ENCODE data around the gene MALT1. TPM values are rescaled to one million over a fixed set of nuclear protein-coding genes. Genes with fewer than 3 reads are reported as not detected.

MALT1 gene
- total RNA-seq: 10 to 100 TPM; 17.1 to 22.4 (median 18.4) TPM
- 10 to 100 TPM in 1 of 3 donors, 1 to 10 TPM in 2; 5.3 to 13.5 (median 5.4) TPM for polyA plus RNA-seq

- Histone ChIP-seq H3K36me3 (no peaks in the 10 kb centered on the region), H3K9me3 (no peaks in the 10 kb centered on the region), H3K4me1 (peaks cover 0 to 22% (median 16%) of the 10 kb centered on the region in 4 donors), H3K27ac (peak within 1 kb of the TSS; percentile 91 to 98 (median 95)), H3K27me3 (no peaks in the 10 kb centered on the region), H3K4me3 (peak within 1 kb of the TSS; percentile 42 to 83 (median 70))
- WGBS, 2 donors: 1% methylated on average over 60 of the region's 60 CpGs
- DNase-seq: peak; percentile 96
- intact Hi-C loops (cut with DNase I): loop anchor here (2.0 to 10.0 kb wide), 5 partner anchors 91 to 486 kb away; no protein-coding TSS in a partner anchor
- no peak for TF ChIP-seq EP300 (IDR thresholded peaks at IDR 0.05)
- peak in 1 of 2 donors; percentile 52 for TF ChIP-seq POLR2A (IDR thresholded peaks at IDR 0.05)
- no peak for TF ChIP-seq CTCF (IDR thresholded peaks at IDR 0.05)
- peak; percentile 69 to 95 (median 86) for TF ChIP-seq POLR2AphosphoS5 (IDR thresholded peaks at IDR 0.05)
Observed at GRCh38 chr18:58671111-58671631, at the start of gene MALT1. TSS of gene MALT1 (plus strand) at chr18:58671465. CDS start at chr18:58671644, 179 bp downstream.

- Histone ChIP-seq H3K36me3 (no peaks in the 10 kb centered on the region), H3K9me3 (no peaks in the 10 kb centered on the region), H3K27ac (no peak overlapping the region), H3K4me3 (no peak overlapping the region), H3K27me3 (no peaks in the 10 kb centered on the region), H3K4me1 (peaks cover 0 to 7% (median 5%) of the 10 kb centered on the region in 4 donors)
- no peak for TF ChIP-seq POLR2AphosphoS5 (IDR thresholded peaks at IDR 0.05)
- no peak for TF ChIP-seq CTCF (IDR thresholded peaks at IDR 0.05)
- TF ChIP-seq EP300 (IDR thresholded peaks at IDR 0.05): no peak
- TF ChIP-seq POLR2A (IDR thresholded peaks at IDR 0.05): no peak
- DNase-seq: no peak
- 92 to 94% methylated on average over 6 of the region's 6 CpGs for WGBS, 2 donors
- intact Hi-C loops (cut with DNase I): no loop called here
Observed at GRCh38 chr18:58624011-58624410, 47.3 kb upstream of the MALT1 start.

GRCh38 chr18:58625839-58626238 is 45.4 kb upstream of the MALT1 start:
- TF ChIP-seq EP300 (IDR thresholded peaks at IDR 0.05) (no peak), POLR2AphosphoS5 (IDR thresholded peaks at IDR 0.05) (no peak)
- intact Hi-C loops (cut with DNase I): no loop called here
- no peaks in the 10 kb centered on the region for H3K36me3 ChIP-seq
- H3K27me3 ChIP-seq: no peaks in the 10 kb centered on the region
- no peak for DNase-seq
- no peaks in the 10 kb centered on the region for H3K9me3 ChIP-seq
- no peak overlapping the region for H3K4me3 ChIP-seq
- no peak overlapping the region for H3K27ac ChIP-seq
- 92 to 93% methylated on average over 10 of the region's 10 CpGs for WGBS, 2 donors
- H3K4me1 ChIP-seq: peaks cover 0 to 14% (median 10%) of the 10 kb centered on the region in 4 donors

GRCh38 chr18:58630071-58630470 is 41.2 kb upstream of the MALT1 start:
- intact Hi-C loops (cut with DNase I): no loop called here
- WGBS, 2 donors: 94 to 98% methylated on average over 2 of the region's 2 CpGs
- Histone ChIP-seq H3K4me1 (peaks cover 0 to 14% (median 10%) of the 10 kb centered on the region in 4 donors), H3K36me3 (no peaks in the 10 kb centered on the region), H3K4me3 (no peak overlapping the region), H3K27ac (no peak overlapping the region), H3K27me3 (no peaks in the 10 kb centered on the region), H3K9me3 (no peaks in the 10 kb centered on the region)
- TF ChIP-seq POLR2A (IDR thresholded peaks at IDR 0.05) (no peak), POLR2AphosphoS5 (IDR thresholded peaks at IDR 0.05) (no peak), EP300 (IDR thresholded peaks at IDR 0.05) (no peak), CTCF (IDR thresholded peaks at IDR 0.05) (no peak)
- no peak for DNase-seq

GRCh38 chr18:58631301-58631700 is 40.0 kb upstream of the MALT1 start:
- Histone ChIP-seq H3K4me3 (no peak overlapping the region), H3K36me3 (no peaks in the 10 kb centered on the region), H3K27me3 (no peaks in the 10 kb centered on the region), H3K4me1 (peaks cover 0 to 14% (median 11%) of the 10 kb centered on the region in 4 donors), H3K9me3 (no peaks in the 10 kb centered on the region), H3K27ac (no peak overlapping the region)
- DNase-seq: no peak
- 88 to 89% methylated on average over 5 of the region's 5 CpGs for WGBS, 2 donors
- no peak for TF ChIP-seq POLR2AphosphoS5 (IDR thresholded peaks at IDR 0.05)
- no peak for TF ChIP-seq CTCF (IDR thresholded peaks at IDR 0.05)
- no peak for TF ChIP-seq EP300 (IDR thresholded peaks at IDR 0.05)
- no peak for TF ChIP-seq POLR2A (IDR thresholded peaks at IDR 0.05)
- intact Hi-C loops (cut with DNase I): no loop called here

Data from sigmoid colon (tissue), 7 donors.